ENCODE measurements around the gene DOCK10. TPM values are rescaled to one million over a fixed set of nuclear protein-coding genes. Genes with fewer than 3 reads are reported as not detected.

The DOCK10 gene
- total and polyA plus RNA-seq, 10 of the 15 experiments (the other 5 are each of a cell fraction or from before 2014, with no cell fraction given) = 16.9 to 120 (median 85.5) TPM

DNA sequence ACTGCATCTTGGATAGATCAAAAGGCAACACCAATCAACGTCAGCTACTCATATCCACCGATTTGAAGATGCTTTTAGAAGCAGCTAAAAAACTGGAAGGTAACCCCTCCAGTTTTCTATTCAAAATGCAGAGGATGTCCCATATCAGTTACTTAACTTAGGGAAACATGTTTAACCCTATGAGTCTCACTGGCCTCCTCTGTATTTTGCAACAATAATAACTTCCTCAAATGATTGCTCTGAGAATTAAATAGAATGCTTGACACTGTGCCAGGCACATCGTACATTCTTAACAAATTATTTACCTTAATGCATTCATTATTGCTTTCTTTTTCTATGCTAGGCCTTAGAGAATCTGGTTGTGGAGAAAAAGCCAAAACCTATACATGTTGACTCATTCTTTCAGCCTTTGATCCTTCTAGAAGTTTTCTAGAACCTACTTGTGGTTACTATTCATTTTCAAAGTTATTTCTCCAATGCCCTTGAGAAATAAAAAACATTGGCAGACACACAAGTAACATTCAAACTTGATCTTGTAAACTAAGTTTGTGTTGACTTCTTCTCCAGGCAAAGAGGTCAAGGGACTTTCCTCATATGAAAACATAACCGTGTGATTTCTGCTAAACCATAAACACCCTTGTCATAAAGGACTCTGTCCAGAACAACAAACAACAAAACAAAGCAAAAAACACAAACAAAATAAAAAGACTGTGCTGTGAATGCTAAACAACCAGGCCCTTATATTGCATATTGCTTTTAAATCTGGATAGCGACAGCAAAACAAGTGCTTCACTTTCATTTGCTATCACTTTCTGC, 4.6 kb downstream of the DOCK10 start (continued):
- TF ChIP-seq RELB (IDR thresholded peaks at IDR 0.05; ENCODE audit: low read depth) = peak; percentile 92; the same call in 1 of the 2 replicates
- no peak for TF ChIP-seq CBX3 (IDR thresholded peaks at IDR 0.05; ENCODE audit: borderline replicate concordance, low read depth)
- peak; percentile 10; the same call in 1 of the 2 replicates for TF ChIP-seq ATF2 (IDR thresholded peaks at IDR 0.05; ENCODE audit: low read length)
- no peak for TF ChIP-seq USF1 (IDR thresholded peaks at IDR 0.05; ENCODE audit: borderline replicate concordance, extremely low read length, insufficient read depth, low read depth, low read length)
- TF ChIP-seq LARP7 (IDR thresholded peaks at IDR 0.05) = no peak
- TF ChIP-seq, protein P1, sequence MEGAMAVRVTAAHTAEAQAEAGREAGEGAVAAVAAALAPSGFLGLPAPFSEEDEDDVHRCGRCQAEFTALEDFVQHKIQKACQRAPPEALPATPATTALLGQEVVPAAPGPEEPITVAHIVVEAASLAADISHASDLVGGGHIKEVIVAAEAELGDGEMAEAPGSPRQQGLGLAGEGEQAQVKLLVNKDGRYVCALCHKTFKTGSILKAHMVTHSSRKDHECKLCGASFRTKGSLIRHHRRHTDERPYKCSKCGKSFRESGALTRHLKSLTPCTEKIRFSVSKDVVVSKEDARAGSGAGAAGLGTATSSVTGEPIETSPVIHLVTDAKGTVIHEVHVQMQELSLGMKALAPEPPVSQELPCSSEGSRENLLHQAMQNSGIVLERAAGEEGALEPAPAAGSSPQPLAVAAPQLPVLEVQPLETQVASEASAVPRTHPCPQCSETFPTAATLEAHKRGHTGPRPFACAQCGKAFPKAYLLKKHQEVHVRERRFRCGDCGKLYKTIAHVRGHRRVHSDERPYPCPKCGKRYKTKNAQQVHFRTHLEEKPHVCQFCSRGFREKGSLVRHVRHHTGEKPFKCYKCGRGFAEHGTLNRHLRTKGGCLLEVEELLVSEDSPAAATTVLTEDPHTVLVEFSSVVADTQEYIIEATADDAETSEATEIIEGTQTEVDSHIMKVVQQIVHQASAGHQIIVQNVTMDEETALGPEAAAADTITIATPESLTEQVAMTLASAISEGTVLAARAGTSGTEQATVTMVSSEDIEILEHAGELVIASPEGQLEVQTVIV (IDR thresholded peaks at IDR 0.05; ENCODE audit: borderline replicate concordance, partially characterized antibody) = no peak
- TF ChIP-seq, protein P2, sequence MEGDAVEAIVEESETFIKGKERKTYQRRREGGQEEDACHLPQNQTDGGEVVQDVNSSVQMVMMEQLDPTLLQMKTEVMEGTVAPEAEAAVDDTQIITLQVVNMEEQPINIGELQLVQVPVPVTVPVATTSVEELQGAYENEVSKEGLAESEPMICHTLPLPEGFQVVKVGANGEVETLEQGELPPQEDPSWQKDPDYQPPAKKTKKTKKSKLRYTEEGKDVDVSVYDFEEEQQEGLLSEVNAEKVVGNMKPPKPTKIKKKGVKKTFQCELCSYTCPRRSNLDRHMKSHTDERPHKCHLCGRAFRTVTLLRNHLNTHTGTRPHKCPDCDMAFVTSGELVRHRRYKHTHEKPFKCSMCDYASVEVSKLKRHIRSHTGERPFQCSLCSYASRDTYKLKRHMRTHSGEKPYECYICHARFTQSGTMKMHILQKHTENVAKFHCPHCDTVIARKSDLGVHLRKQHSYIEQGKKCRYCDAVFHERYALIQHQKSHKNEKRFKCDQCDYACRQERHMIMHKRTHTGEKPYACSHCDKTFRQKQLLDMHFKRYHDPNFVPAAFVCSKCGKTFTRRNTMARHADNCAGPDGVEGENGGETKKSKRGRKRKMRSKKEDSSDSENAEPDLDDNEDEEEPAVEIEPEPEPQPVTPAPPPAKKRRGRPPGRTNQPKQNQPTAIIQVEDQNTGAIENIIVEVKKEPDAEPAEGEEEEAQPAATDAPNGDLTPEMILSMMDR (IDR thresholded peaks at IDR 0.05 in 2 of 3, conservative IDR thresholded peaks at IDR 0.05 in 1 of 3; ENCODE audit: control insufficient read depth in 2 of 3, extremely low read depth in 1 of 3, insufficient read depth in 1 of 3, low read depth in 3 of 3, low read length in 3 of 3) = no peak
- TF ChIP-seq, protein P3, sequence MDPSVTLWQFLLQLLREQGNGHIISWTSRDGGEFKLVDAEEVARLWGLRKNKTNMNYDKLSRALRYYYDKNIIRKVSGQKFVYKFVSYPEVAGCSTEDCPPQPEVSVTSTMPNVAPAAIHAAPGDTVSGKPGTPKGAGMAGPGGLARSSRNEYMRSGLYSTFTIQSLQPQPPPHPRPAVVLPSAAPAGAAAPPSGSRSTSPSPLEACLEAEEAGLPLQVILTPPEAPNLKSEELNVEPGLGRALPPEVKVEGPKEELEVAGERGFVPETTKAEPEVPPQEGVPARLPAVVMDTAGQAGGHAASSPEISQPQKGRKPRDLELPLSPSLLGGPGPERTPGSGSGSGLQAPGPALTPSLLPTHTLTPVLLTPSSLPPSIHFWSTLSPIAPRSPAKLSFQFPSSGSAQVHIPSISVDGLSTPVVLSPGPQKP (IDR thresholded peaks at IDR 0.05; ENCODE audit: low read depth, low read length) = no peak
- TF ChIP-seq IRF4 (IDR thresholded peaks at IDR 0.05; ENCODE audit: low read depth, low read length) = 0 out of 2 replicates have a peak, but pooled peaks have one; percentile 5
- TF ChIP-seq ATF3 (IDR thresholded peaks at IDR 0.05; ENCODE audit: borderline replicate concordance, extremely low read depth, low read depth, low read length) = no peak
- TF ChIP-seq ETV6 (conservative IDR thresholded peaks at IDR 0.05 in 1 of 2, IDR thresholded peaks at IDR 0.05 in 1 of 2; ENCODE audit: borderline replicate concordance in 1 of 2, low read depth in 1 of 2) = no peak
- no peak for TF ChIP-seq PKNOX1 (IDR thresholded peaks at IDR 0.05)
- no peak for TF ChIP-seq NRF1 (conservative IDR thresholded peaks at IDR 0.05; ENCODE audit: low read depth, low read length)
- no peak for TF ChIP-seq NFXL1 (IDR thresholded peaks at IDR 0.05; ENCODE audit: borderline replicate concordance)
- TF ChIP-seq RFX5 (IDR thresholded peaks at IDR 0.05; ENCODE audit: low read depth, low read length) = no peak
- 0 out of 2 replicates have a peak, but pooled peaks have one; percentile 18 for TF ChIP-seq DPF2 (IDR thresholded peaks at IDR 0.05)
